ENCODE results near the gene SRC.
A peak's percentile ranks its signal among the peaks of the same experiment; 100 is the strongest.

Gene SRC

GRCh38 chr20:37340998-37341397, 4.9 kb upstream of the SRC start:
- no peaks in the 10 kb centered on the region for H3K36me3 ChIP-seq (replicated peaks)
- H3K27ac ChIP-seq = no peak overlapping the region
- no peak for DNase-seq
- no peak for TF ChIP-seq CTCF (IDR thresholded peaks at IDR 0.05; ENCODE audit: low read depth, low read length, missing control alignments)
- in situ Hi-C loops (cut with HindIII; ENCODE audit: low pct_ligation_motif_present, low sequenced_read_pairs) = no loop called here
- no peak overlapping the region for H3K4me3 ChIP-seq (ENCODE audit: low read depth, low read length)
- no peaks in the 10 kb centered on the region for H3K27me3 ChIP-seq (replicated peaks)

- Histone ChIP-seq H3K27ac (no peak overlapping the region), H3K27me3 (replicated peaks) (no peaks in the 10 kb centered on the region), H3K4me3 (ENCODE audit: low read depth, low read length) (no peak overlapping the region), H3K36me3 (replicated peaks) (no peaks in the 10 kb centered on the region)
- DNase-seq = no peak
- no peak for TF ChIP-seq CTCF (IDR thresholded peaks at IDR 0.05; ENCODE audit: low read depth, low read length, missing control alignments)
- in situ Hi-C loops (cut with HindIII; ENCODE audit: low pct_ligation_motif_present, low sequenced_read_pairs) = no loop called here
Measured at GRCh38 chr20:37341632-37342031, 4.3 kb upstream of the SRC start.

- TF ChIP-seq CTCF (IDR thresholded peaks at IDR 0.05; ENCODE audit: low read depth, low read length, missing control alignments) = peak; percentile 44
- no peaks in the 10 kb centered on the region for H3K27me3 ChIP-seq (replicated peaks)
- no peaks in the 10 kb centered on the region for H3K36me3 ChIP-seq (replicated peaks)
- in situ Hi-C loops (cut with HindIII; ENCODE audit: low pct_ligation_motif_present, low sequenced_read_pairs) = no loop called here
- no peak overlapping the region for H3K4me3 ChIP-seq (ENCODE audit: low read depth, low read length)
- DNase-seq = no peak
- H3K27ac ChIP-seq = no peak overlapping the region
Measured at GRCh38 chr20:37342231-37343177, 3.4 kb upstream of the SRC start.

- H3K4me3 ChIP-seq (ENCODE audit: low read depth, low read length) = no peak overlapping the region
- no peak for DNase-seq
- no peaks in the 10 kb centered on the region for H3K27me3 ChIP-seq (replicated peaks)
- H3K27ac ChIP-seq = no peak overlapping the region
- in situ Hi-C loops (cut with HindIII; ENCODE audit: low pct_ligation_motif_present, low sequenced_read_pairs) = no loop called here
- no peak for TF ChIP-seq CTCF (IDR thresholded peaks at IDR 0.05; ENCODE audit: low read depth, low read length, missing control alignments)
- no peaks in the 10 kb centered on the region for H3K36me3 ChIP-seq (replicated peaks)
Measured at GRCh38 chr20:37343212-37343993, 2.5 kb upstream of the SRC start.

- Histone ChIP-seq H3K4me3 (ENCODE audit: low read depth, low read length) (no peak overlapping the region), H3K27ac (no peak overlapping the region), H3K36me3 (replicated peaks) (no peaks in the 10 kb centered on the region), H3K27me3 (replicated peaks) (no peaks in the 10 kb centered on the region)
- TF ChIP-seq CTCF (IDR thresholded peaks at IDR 0.05; ENCODE audit: low read depth, low read length, missing control alignments) = no peak
- no peak for DNase-seq
- in situ Hi-C loops (cut with HindIII; ENCODE audit: low pct_ligation_motif_present, low sequenced_read_pairs) = no loop called here
Measured at GRCh38 chr20:37343994-37344355, 2.0 kb upstream of the SRC start.

All from brain microvascular endothelial cell (primary cell).